ENCODE data around the gene CHST11. TPM values are rescaled to one million over a fixed set of nuclear protein-coding genes. Genes with fewer than 3 reads are reported as not detected.

Gene CHST11
- total and polyA plus RNA-seq, 9 of the 15 experiments (the other 6 are each of a cell fraction or from before 2014, with no cell fraction given) = 2.3 to 38.7 (median 15.0) TPM

GRCh38 chr12:104576980-104577580 lies 120.3 kb downstream of the CHST11 start (continued):
- TF ChIP-seq RBBP5 (IDR thresholded peaks at IDR 0.05; ENCODE audit: borderline replicate concordance, insufficient read depth, low read length, poor library complexity, severe bottlenecking) (peak; percentile 13), HOMEZ (CRISPR knock-in tag; IDR thresholded peaks at IDR 0.05) (no peak), ZNF384 (IDR thresholded peaks at IDR 0.05; ENCODE audit: low read depth, low read length) (peak; percentile 96), RBM39 (optimal IDR thresholded peaks at IDR 0.05; ENCODE audit: low read depth, low read length) (no peak), NCOR1 (IDR thresholded peaks at IDR 0.05) (peak; percentile 91), MEF2A (IDR thresholded peaks at IDR 0.05; ENCODE audit: control insufficient read depth, low read depth, low read length) (0 out of 2 replicates have a peak, but pooled peaks have one; percentile 24), GATA2 (CRISPR knock-in tag; IDR thresholded peaks at IDR 0.05) (peak; percentile 64), NFE2L1 (tag; IDR thresholded peaks at IDR 0.05; ENCODE audit: borderline replicate concordance, low read depth) (no peak), NR2C2 (CRISPR knock-in tag; IDR thresholded peaks at IDR 0.05) (no peak), NR2C2 (tag; IDR thresholded peaks at IDR 0.05) (peak; percentile 58; the same call in 1 of the 2 replicates), SOX6 (IDR thresholded peaks at IDR 0.05) (0 out of 2 replicates have a peak, but pooled peaks have one; percentile 12), RAD21 (CRISPR knock-in tag; conservative IDR thresholded peaks at IDR 0.05 in 1 of 2, IDR thresholded peaks at IDR 0.05 in 1 of 2) (0 out of 4 replicates have a peak, but pooled peaks of 1 of the 2 experiments have one; percentile 19), MEIS2 (IDR thresholded peaks at IDR 0.05; ENCODE audit: partially characterized antibody) (peak; percentile 32), TAL1 (IDR thresholded peaks at IDR 0.05) (peak; percentile 90), CBFA2T3 (IDR thresholded peaks at IDR 0.05) (peak; percentile 93), DPF2 (IDR thresholded peaks at IDR 0.05) (peak; percentile 79), SMARCA4 (IDR thresholded peaks at IDR 0.05) (peak; percentile 77), POLR2AphosphoS5 (IDR thresholded peaks at IDR 0.05; ENCODE audit: control insufficient read depth, insufficient read depth, low read depth, low read length) (peak; percentile 86), ZNF639 (CRISPR knock-in tag; conservative IDR thresholded peaks at IDR 0.05 in 1 of 2, IDR thresholded peaks at IDR 0.05 in 1 of 2) (0 out of 4 replicates have a peak, but pooled peaks of 1 of the 2 experiments have one; percentile 26), HLTF (IDR thresholded peaks at IDR 0.05) (0 out of 2 replicates have a peak, but pooled peaks have one; percentile 41), MTA2 (IDR thresholded peaks at IDR 0.05; ENCODE audit: low read depth) (peak; percentile 78), FOXP1 (CRISPR knock-in tag; IDR thresholded peaks at IDR 0.05) (no peak), CSDE1 (IDR thresholded peaks at IDR 0.05) (no peak), CBFA2T2 (conservative IDR thresholded peaks at IDR 0.05) (peak; percentile 89), PHB2 (IDR thresholded peaks at IDR 0.05; ENCODE audit: low read depth) (peak; percentile 71), TRIM24 (IDR thresholded peaks at IDR 0.05) (peak; percentile 57 to 75), SMC3 (conservative IDR thresholded peaks at IDR 0.05; ENCODE audit: insufficient read depth, low read depth, low read length) (peak; percentile 25; the same call in 1 of the 2 replicates), HNRNPL (IDR thresholded peaks at IDR 0.05; ENCODE audit: low read depth, low read length) (no peak)
